Osteocyte (in vitro differentiated cells): ENCODE data around the gene METTL2B. TPM values are rescaled to one million over a fixed set of nuclear protein-coding genes. Genes with fewer than 3 reads are reported as not detected.

Source experiments
- DNase-seq: peaks from one replicate; pipeline ENCODE4 v3.0.0; 2021; ENCODE audit warnings: mixed read lengths; ENCODE audit not compliant: unreplicated experiment; ENCODE audit errors: extremely low spot score
- H3K27ac Mint-ChIP-seq: one replicate; pipeline ENCODE4 v1.8.0; 2021; ENCODE audit warnings: mild to moderate bottlenecking, mixed read lengths; ENCODE audit not compliant: unreplicated experiment
- H3K27me3 Mint-ChIP-seq: one replicate; pipeline ENCODE4 v1.8.0; 2021; ENCODE audit warnings: mixed read lengths; ENCODE audit not compliant: unreplicated experiment
- H3K36me3 Mint-ChIP-seq: one replicate; pipeline ENCODE4 v1.8.0; 2021; ENCODE audit warnings: mixed read lengths; ENCODE audit not compliant: unreplicated experiment
- H3K4me1 Mint-ChIP-seq: one replicate; pipeline ENCODE4 v1.8.0; 2021; ENCODE audit warnings: mixed read lengths; ENCODE audit not compliant: unreplicated experiment
- H3K4me3 Mint-ChIP-seq: one replicate; pipeline ENCODE4 v1.8.0; 2021; ENCODE audit warnings: mild to moderate bottlenecking, moderate library complexity, mixed read lengths; ENCODE audit not compliant: unreplicated experiment
- H3K9me3 Mint-ChIP-seq: one replicate; pipeline ENCODE4 v1.8.0; 2021; ENCODE audit warnings: mixed read lengths; ENCODE audit not compliant: unreplicated experiment
- total RNA-seq: library from RNA; stranded (reverse); gene quantifications from 2 replicates; pipeline ENCODE4 v1.2.1, GENCODE V29; 2021
- TF ChIP-seq, protein P1 (sequence below): fragments of 200-600 bp; sonication (generic); IDR thresholded peaks from 2 replicates; pipeline ENCODE4 v1.5.0; 2021; ENCODE audit warnings: antibody characterized with exemption, mild to moderate bottlenecking, moderate library complexity

Gene METTL2B
- total RNA-seq, 1 donor from 2014 or later = 33.2 TPM

DNA sequence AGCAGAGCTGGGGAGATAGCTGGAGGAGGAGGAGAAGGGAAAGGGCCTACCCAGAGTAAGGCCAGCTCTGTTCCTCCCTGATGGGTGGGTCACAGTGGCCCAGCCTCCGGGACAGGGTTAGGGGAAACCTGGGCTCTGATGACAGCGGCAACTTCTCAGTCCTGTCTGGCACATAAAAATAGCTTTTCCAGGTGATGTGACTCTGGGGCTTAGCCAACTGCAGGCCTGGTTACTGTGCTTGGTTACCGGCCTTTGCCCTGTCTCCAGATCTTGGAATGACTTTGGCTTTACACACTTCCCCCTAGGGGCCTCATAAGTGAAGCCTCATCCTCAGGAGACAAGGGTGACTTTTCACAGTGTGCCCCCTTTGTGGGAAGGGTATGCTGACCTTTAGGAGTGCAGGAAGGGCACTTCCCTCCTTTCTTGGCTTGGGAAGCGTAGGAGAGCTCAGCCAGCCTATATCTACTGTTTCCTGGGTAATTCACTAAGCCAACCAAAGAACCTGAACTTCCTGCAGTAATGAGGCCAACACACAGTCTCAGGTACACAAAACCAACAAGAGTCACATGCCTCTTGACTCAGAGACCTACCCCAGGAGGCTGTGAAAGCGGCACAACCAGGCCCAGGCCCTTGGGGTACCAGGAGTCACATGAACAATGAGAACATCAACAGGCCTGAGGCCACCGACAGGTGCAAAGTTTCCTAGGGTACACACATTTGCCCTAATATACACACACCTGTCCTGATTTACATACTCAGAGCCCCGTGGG, 32.5 kb upstream of the METTL2B start:
- H3K27me3 Mint-ChIP-seq = peaks cover 11% of the 10 kb centered on the region
- no peaks in the 10 kb centered on the region for H3K36me3 Mint-ChIP-seq
- H3K9me3 Mint-ChIP-seq = no peaks in the 10 kb centered on the region
- TF ChIP-seq, protein P1, sequence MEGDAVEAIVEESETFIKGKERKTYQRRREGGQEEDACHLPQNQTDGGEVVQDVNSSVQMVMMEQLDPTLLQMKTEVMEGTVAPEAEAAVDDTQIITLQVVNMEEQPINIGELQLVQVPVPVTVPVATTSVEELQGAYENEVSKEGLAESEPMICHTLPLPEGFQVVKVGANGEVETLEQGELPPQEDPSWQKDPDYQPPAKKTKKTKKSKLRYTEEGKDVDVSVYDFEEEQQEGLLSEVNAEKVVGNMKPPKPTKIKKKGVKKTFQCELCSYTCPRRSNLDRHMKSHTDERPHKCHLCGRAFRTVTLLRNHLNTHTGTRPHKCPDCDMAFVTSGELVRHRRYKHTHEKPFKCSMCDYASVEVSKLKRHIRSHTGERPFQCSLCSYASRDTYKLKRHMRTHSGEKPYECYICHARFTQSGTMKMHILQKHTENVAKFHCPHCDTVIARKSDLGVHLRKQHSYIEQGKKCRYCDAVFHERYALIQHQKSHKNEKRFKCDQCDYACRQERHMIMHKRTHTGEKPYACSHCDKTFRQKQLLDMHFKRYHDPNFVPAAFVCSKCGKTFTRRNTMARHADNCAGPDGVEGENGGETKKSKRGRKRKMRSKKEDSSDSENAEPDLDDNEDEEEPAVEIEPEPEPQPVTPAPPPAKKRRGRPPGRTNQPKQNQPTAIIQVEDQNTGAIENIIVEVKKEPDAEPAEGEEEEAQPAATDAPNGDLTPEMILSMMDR = no peak
- no peak for DNase-seq
- no peaks in the 10 kb centered on the region for H3K4me1 Mint-ChIP-seq
- no peak overlapping the region for H3K27ac Mint-ChIP-seq
- H3K4me3 Mint-ChIP-seq = no peak overlapping the region

DNA sequence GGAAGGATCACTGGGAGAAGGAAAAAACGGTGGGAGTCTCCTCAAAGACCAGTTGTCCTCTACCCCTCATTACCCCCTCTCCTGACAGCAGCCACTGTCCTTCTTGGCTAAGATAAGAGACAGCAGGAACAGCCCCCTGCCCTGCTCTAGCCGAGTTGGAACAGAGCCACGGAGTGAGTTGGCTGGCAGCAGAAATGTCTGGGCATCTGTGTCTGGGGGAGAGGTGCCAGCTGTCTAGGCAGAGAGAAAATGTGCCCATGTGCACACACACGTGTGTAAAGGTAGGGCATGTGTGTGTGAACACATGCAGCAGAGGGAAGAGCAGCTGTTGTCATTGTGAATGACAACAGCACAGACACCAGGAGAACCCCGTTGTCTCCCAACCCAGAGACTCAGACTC, 30.2 kb upstream of the METTL2B start:
- TF ChIP-seq, protein P1 = no peak
- Mint-ChIP-seq H3K36me3 (no peaks in the 10 kb centered on the region), H3K27me3 (peaks cover 15% of the 10 kb centered on the region)

GRCh38 chr7:128447941-128448564, 28.5 kb upstream of the METTL2B start:
- H3K27ac Mint-ChIP-seq = no peak overlapping the region
- no peak overlapping the region for H3K4me3 Mint-ChIP-seq
- no peaks in the 10 kb centered on the region for H3K36me3 Mint-ChIP-seq
- H3K9me3 Mint-ChIP-seq = no peaks in the 10 kb centered on the region
- H3K27me3 Mint-ChIP-seq = peaks cover 30% of the 10 kb centered on the region
- TF ChIP-seq, protein P1 = no peak
- no peak for DNase-seq
- no peaks in the 10 kb centered on the region for H3K4me1 Mint-ChIP-seq

More for the DNA sequence above, 30.2 kb upstream of the METTL2B start:
- no peaks in the 10 kb centered on the region for H3K9me3 Mint-ChIP-seq
- H3K4me3 Mint-ChIP-seq = no peak overlapping the region
- H3K4me1 Mint-ChIP-seq = no peaks in the 10 kb centered on the region
- no peak for DNase-seq
- H3K27ac Mint-ChIP-seq = no peak overlapping the region

DNA sequence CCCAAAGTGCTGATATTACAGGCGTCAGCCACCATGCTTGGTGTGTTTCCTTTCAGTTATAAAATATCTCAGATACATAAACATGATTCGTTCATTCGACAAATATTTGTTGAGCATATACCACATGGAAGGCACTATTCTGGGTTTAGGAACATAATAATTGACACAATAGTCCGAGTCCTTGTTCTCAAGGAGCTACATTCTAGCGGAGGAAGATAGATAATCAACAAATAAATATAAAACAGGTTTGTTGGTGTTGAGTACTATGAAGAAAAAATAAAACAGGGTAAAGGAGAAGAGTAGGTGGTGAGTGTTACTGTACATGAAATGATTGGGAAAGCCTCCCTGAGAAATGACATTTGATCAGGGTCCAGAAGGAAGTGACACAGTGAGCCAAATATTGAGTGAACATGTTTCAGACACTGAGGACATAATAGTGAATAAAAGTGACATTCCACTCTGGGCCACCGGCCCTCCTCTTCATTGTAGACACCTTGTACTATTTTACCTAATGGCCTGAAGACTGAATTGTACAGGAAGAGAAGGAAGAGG, 27.7 kb upstream of the METTL2B start:
- H3K4me1 Mint-ChIP-seq = no peaks in the 10 kb centered on the region
- no peaks in the 10 kb centered on the region for H3K9me3 Mint-ChIP-seq
- TF ChIP-seq, protein P1 = no peak
- no peak for DNase-seq
- no peaks in the 10 kb centered on the region for H3K36me3 Mint-ChIP-seq
- H3K27me3 Mint-ChIP-seq = peaks cover 30% of the 10 kb centered on the region
- H3K4me3 Mint-ChIP-seq = no peak overlapping the region
- H3K27ac Mint-ChIP-seq = no peak overlapping the region

- Mint-ChIP-seq H3K27ac (no peak overlapping the region), H3K9me3 (no peaks in the 10 kb centered on the region), H3K27me3 (peaks cover 29% of the 10 kb centered on the region), H3K4me3 (no peak overlapping the region), H3K36me3 (no peaks in the 10 kb centered on the region), H3K4me1 (peaks cover 16% of the 10 kb centered on the region)
- TF ChIP-seq, protein P1 = no peak
- DNase-seq = no peak
Observed at GRCh38 chr7:128450409-128450808, 26.1 kb upstream of the METTL2B start.
